Liver (tissue), 3 donors: ENCODE data around the gene PRR5L.

Experiments used
- CTCF ChIP-seq: fragments of 150-350 bp; IDR thresholded peaks from 2 replicates; pipeline ENCODE4 v1.5.1; 2017; ENCODE audit warnings: improper control_type of control experiment, low read depth, low read length; ENCODE audit not compliant: missing input control
- GABPA ChIP-seq, 2 donors: IDR thresholded peaks in 1 of 2; conservative IDR thresholded peaks in 1 of 2; 2 replicates each; pipeline ENCODE4 v1.6.1; 2016; ENCODE audit warnings: antibody characterized with exemption in 2 of 2, mild to moderate bottlenecking in 1 of 2, moderate library complexity in 1 of 2
- donor health status: healthy.
- donor health status: healthy.

DNA sequence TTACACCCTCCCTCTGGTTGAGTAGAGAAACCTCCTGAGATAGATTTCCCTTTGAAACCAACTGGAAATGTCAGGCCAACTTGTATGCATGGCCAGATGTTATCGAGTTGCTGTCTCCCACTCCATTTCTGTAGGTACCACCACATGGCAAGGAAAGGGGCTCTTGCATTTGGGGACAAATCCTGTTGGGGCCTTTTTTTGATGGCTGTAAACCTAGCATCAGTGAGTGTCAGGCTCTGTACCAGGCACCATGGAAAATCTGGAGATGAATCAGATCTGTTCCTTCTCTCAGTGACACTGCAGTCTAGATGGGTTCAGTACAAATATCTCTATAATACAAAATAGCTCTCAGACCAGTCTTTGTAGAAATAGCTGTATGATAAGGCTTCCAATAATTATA lies 155.6 kb downstream of the PRR5L start:
- TF ChIP-seq CTCF, result no peak
- no peak for TF ChIP-seq GABPA (IDR thresholded peaks at IDR 0.05 in 1 of 2, conservative IDR thresholded peaks at IDR 0.05 in 1 of 2)
